Mucosa of gallbladder (tissue), 1 donor: ENCODE results near the gene HOXA6. TPM values are rescaled to one million over a fixed set of nuclear protein-coding genes. Genes with fewer than 3 reads are reported as not detected.

Experiments used
- DNase-seq: peaks from one replicate; pipeline ENCODE4 v3.0.0-alpha.2; 2020; ENCODE audit warnings: low spot score
- total RNA-seq: library from RNA; stranded (reverse); gene quantifications from one replicate; pipeline ENCODE4 v1.2.1, GENCODE V29; 2021
- donor health status: DM: no; HTN: no; CAD: no.

HOXA6 gene
- total RNA-seq, 1 donor from 2014 or later, result 0.29 TPM

GRCh38 chr7:27172823-27173510 lies 25.4 kb upstream of the HOXA6 start:
- no peak for DNase-seq

GRCh38 chr7:27172315-27172774 lies 24.8 kb upstream of the HOXA6 start:
- DNase-seq, result no peak

- DNase-seq, result no peak
These were observed 24.2 kb upstream of the HOXA6 start for GRCh38 chr7:27171637-27172314.

- DNase-seq, result no peak
These were observed 23.7 kb upstream of the HOXA6 start for GRCh38 chr7:27171325-27171636.

- DNase-seq, result no peak
These were observed 23.1 kb upstream of the HOXA6 start for GRCh38 chr7:27170426-27171324.

GRCh38 chr7:27169658-27170425 lies 22.3 kb upstream of the HOXA6 start:
- no peak for DNase-seq

GRCh38 chr7:27168265-27168947 lies 20.8 kb upstream of the HOXA6 start:
- no peak for DNase-seq

GRCh38 chr7:27167916-27168264 lies 20.3 kb upstream of the HOXA6 start:
- no peak for DNase-seq

- no peak for DNase-seq
These were observed 19.2 kb upstream of the HOXA6 start for GRCh38 chr7:27166531-27167505.

- DNase-seq, result no peak
These were observed 18.5 kb upstream of the HOXA6 start for GRCh38 chr7:27165996-27166530.

GRCh38 chr7:27165089-27165995 lies 17.8 kb upstream of the HOXA6 start, which contains the start of gene HOXA9:
Gene HOXA9 (minus strand): TSS chr7:27165537. CDS start chr7:27165457, 80 bp downstream.
- DNase-seq, result no peak

GRCh38 chr7:27164367-27165088 lies 17.0 kb upstream of the HOXA6 start:
- no peak for DNase-seq

GRCh38 chr7:27164045-27164366 lies 16.4 kb upstream of the HOXA6 start:
- DNase-seq, result no peak

- DNase-seq, result no peak
These were observed 15.9 kb upstream of the HOXA6 start for GRCh38 chr7:27163288-27164044.

GRCh38 chr7:27162561-27163287 lies 15.2 kb upstream of the HOXA6 start:
- no peak for DNase-seq

- DNase-seq, result no peak
These were observed 14.4 kb upstream of the HOXA6 start for GRCh38 chr7:27161721-27162560.
